ENCODE results near the gene FUCA1.

DNA sequence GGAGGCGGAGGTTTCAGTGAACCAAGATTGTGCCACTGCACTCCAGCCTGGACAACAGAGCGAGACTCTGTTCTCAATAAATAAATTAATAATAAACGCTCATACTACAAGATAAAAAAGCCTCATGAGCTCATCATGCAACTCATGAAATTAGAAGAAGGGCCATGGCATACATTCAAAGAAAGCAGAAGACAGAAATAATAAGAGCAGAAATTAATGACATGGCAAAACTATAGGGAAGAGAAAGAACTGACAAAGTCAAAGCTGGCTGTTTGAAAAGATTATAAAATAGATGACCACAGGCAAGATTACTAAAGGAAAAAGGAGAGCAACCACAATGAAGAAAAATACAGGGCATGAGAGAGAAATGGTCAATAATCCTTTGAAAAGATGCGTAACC lies 14.7 kb upstream of the FUCA1 start:
- TF ChIP-seq CTCF (IDR thresholded peaks at IDR 0.05) = no peak
- no peak for TF ChIP-seq EZH2 (IDR thresholded peaks at IDR 0.05)
- TF ChIP-seq EZH2phosphoT487 (IDR thresholded peaks at IDR 0.05) = no peak

All from neural progenitor cell (in vitro differentiated cells).